ENCODE data around the gene TECPR2. TPM values are rescaled to one million over a fixed set of nuclear protein-coding genes. Genes with fewer than 3 reads are reported as not detected.

The TECPR2 gene
- total RNA-seq, 1 experiment from 2014 or later = 12.2 TPM

Small RNA genes lying within 50 kb of the gene (microRNA-seq; reads per million reads assigned to microRNA genes)
- not detected for gene MIR4309 (ENCODE audit: borderline number of aligned reads)

Other genes with a start within 250 kb of the TECPR2 start
- 21.1 TPM for gene WDR20, start 223.0 kb upstream of the TECPR2 start, total RNA-seq (2021; ENCODE audit: unreplicated experiment)
- 9.4 TPM for gene MOK, start 57.8 kb upstream of the TECPR2 start, total RNA-seq (2021; ENCODE audit: unreplicated experiment)
- gene ZNF839, start 43.2 kb upstream of the TECPR2 start, total RNA-seq (2021; ENCODE audit: unreplicated experiment) = 17.7 TPM
- 49.1 TPM for gene CINP, start 51 bp upstream of the TECPR2 start, total RNA-seq (2021; ENCODE audit: unreplicated experiment)
- gene ANKRD9, start 146.8 kb downstream of the TECPR2 start, total RNA-seq (2021; ENCODE audit: unreplicated experiment) = 29.0 TPM
- 30.7 TPM for gene RCOR1, start 229.7 kb downstream of the TECPR2 start, total RNA-seq (2021; ENCODE audit: unreplicated experiment)